ENCODE results near the gene CILP. TPM values are rescaled to one million over a fixed set of nuclear protein-coding genes. Genes with fewer than 3 reads are reported as not detected.

The CILP gene
- 0.93 and 2.8 TPM in 2 replicates for total RNA-seq

GRCh38 chr15:65210770-65211481, at the start of gene CILP:
Gene CILP, minus strand, starts transcription at chr15:65211473. Its CDS starts 1,718 bp downstream, at chr15:65209755.

GRCh38 chr15:65184868-65185717, 26.2 kb downstream of the CILP start, which contains the start of gene CLPX:
Gene CLPX, minus strand, starts transcription at chr15:65185342. Its CDS starts 189 bp downstream, at chr15:65185153.

Other genes with a start within 250 kb of the CILP start
- gene SPG21, start 221.6 kb downstream of the CILP start, total RNA-seq, result 86.4 and 95.7 TPM in 2 replicates
- 17.2 and 26.0 TPM in 2 replicates for gene MTFMT, start 181.8 kb downstream of the CILP start, total RNA-seq
- not detected in 2 replicates for gene SLC51B, start 166.1 kb downstream of the CILP start, total RNA-seq
- gene RASL12, start 143.5 kb downstream of the CILP start, total RNA-seq, result 2.2 and 4.7 TPM in 2 replicates
- not detected in 2 replicates for gene KBTBD13, start 134.7 kb downstream of the CILP start, total RNA-seq
- gene UBAP1L, start 96.3 kb downstream of the CILP start, total RNA-seq, result 0.34 and 0.35 TPM in 2 replicates
- gene PDCD7, start 77.7 kb downstream of the CILP start, total RNA-seq, result 20.2 and 20.8 TPM in 2 replicates
- 20.2 and 31.9 TPM in 2 replicates for gene CLPX, start 26.1 kb downstream of the CILP start, total RNA-seq
- gene PARP16, start 75.4 kb upstream of the CILP start, total RNA-seq, result 5.2 and 7.8 TPM in 2 replicates
- gene RNU5A-1, start 84.6 kb upstream of the CILP start, total RNA-seq, result not detected in 2 replicates
- not detected in 2 replicates for gene RNU5B-1, start 93.2 kb upstream of the CILP start, total RNA-seq
- 0.26 TPM in 1 of 2 replicates, not detected in the other for gene IGDCC3, start 166.5 kb upstream of the CILP start, total RNA-seq
- 3.4 and 8.3 TPM in 2 replicates for gene IGDCC4, start 211.5 kb upstream of the CILP start, total RNA-seq

Data from pericardium fibroblast (primary cell).